Fibroblast of skin of right quadriceps (primary cell): ENCODE data around the gene ARL15.
"Not testable (repeated sequence)": the region's sequence is repeated elsewhere in the genome, so short reads cannot be mapped to it uniquely, and the experiment has no call there.

Experiments
- DNase-seq: peaks from one replicate; pipeline ENCODE4 v3.0.0-alpha.2; 2013

Gene ARL15

GRCh38 chr5:54013556-54014194 lies 296.7 kb downstream of the ARL15 start:
- DNase-seq, result peak; percentile 87

GRCh38 chr5:54009828-54010227 lies 300.5 kb downstream of the ARL15 start:
- DNase-seq, result no peak

GRCh38 chr5:54009357-54009756 lies 301.0 kb downstream of the ARL15 start:
- DNase-seq, result no peak

GRCh38 chr5:54007827-54008777 lies 302.3 kb downstream of the ARL15 start:
- DNase-seq, result peak; percentile 64

- no peak for DNase-seq
Observed at GRCh38 chr5:54004697-54005096, 305.7 kb downstream of the ARL15 start.

- no peak for DNase-seq
Observed at GRCh38 chr5:54002779-54003178, 307.6 kb downstream of the ARL15 start.

GRCh38 chr5:54001976-54002775 lies 308.2 kb downstream of the ARL15 start:
- DNase-seq, result no peak

GRCh38 chr5:54000011-54000410 lies 310.4 kb downstream of the ARL15 start:
- DNase-seq, result no peak

GRCh38 chr5:53997736-53998627 lies 312.4 kb downstream of the ARL15 start:
- DNase-seq, result no peak

GRCh38 chr5:53996008-53996407 lies 314.4 kb downstream of the ARL15 start:
- no peak for DNase-seq

- peak; percentile 82 for DNase-seq
Observed at GRCh38 chr5:53994148-53994547, 316.2 kb downstream of the ARL15 start.

- DNase-seq, result no peak
Observed at GRCh38 chr5:53991942-53992341, 318.4 kb downstream of the ARL15 start.

- peak; percentile 54 for DNase-seq
Observed at GRCh38 chr5:53987101-53987500, 323.3 kb downstream of the ARL15 start.

- DNase-seq, result no peak
Observed at GRCh38 chr5:53985796-53986195, 324.6 kb downstream of the ARL15 start.

GRCh38 chr5:53984971-53985370 lies 325.4 kb downstream of the ARL15 start:
- DNase-seq, result no peak

- peak; percentile 77 for DNase-seq
Observed at GRCh38 chr5:53983568-53984460, 326.6 kb downstream of the ARL15 start.

- not testable (repeated sequence) for DNase-seq
Observed at GRCh38 chr5:53982319-53982718, 328.1 kb downstream of the ARL15 start.

- no peak for DNase-seq
Observed at GRCh38 chr5:53980061-53980460, 330.3 kb downstream of the ARL15 start.

- no peak for DNase-seq
Observed at GRCh38 chr5:53974021-53974420, 336.4 kb downstream of the ARL15 start.

GRCh38 chr5:53972314-53972713 lies 338.1 kb downstream of the ARL15 start:
- no peak for DNase-seq

GRCh38 chr5:53971551-53971950 lies 338.8 kb downstream of the ARL15 start:
- peak; percentile 25 for DNase-seq
